HG03280 (cell line): Measurements from ENCODE around the gene FNDC1.
A peak's percentile ranks its signal among the peaks of the same experiment; 100 is the strongest.

ENCODE experiments used
- ATAC-seq: cut with Tn5 transposase; IDR thresholded peaks from one replicate; pipeline ENCODE4 v1.9.1; 2021; ENCODE audit warnings: mild to moderate bottlenecking, moderate library complexity; ENCODE audit not compliant: unreplicated experiment

FNDC1 gene

DNA sequence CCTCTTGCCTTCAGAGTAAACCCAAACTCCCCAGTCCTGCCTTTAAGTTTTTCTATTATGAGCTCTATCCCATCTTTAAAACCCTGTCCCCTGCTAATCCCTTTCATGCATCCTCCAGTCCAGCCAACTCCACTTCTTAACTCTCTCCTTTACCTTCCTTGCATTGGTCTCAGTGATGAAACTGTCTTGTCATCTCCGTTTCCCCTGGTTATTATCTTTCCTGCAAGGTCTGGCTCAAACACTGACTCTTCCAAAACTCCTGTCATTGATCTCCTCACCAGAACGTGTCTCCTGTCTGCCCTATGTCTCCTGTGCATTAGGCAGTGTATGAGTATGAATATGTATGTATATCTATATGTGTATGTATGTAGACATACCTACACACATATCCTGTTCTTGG, 11.8 kb upstream of the FNDC1 start:
- ATAC-seq: no peak

DNA sequence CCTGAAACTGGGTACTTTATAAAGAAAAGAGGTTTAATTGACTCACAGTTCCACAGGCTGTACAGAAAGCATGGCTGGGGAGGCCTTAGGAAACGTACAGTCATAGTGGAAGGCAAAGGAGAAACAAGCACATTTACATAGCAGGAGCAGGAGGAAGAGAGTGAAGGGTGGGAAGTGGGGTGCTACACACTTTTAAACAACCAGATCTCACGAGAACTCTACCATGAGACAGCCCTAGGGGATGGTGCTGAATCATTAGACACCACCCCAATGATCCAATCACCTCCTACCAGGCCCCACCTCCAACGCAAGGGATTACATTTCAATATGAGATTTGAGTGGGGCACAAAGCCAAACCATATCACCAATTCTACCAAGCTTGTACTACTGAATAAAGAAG, 7.4 kb upstream of the FNDC1 start:
- ATAC-seq: no peak

DNA sequence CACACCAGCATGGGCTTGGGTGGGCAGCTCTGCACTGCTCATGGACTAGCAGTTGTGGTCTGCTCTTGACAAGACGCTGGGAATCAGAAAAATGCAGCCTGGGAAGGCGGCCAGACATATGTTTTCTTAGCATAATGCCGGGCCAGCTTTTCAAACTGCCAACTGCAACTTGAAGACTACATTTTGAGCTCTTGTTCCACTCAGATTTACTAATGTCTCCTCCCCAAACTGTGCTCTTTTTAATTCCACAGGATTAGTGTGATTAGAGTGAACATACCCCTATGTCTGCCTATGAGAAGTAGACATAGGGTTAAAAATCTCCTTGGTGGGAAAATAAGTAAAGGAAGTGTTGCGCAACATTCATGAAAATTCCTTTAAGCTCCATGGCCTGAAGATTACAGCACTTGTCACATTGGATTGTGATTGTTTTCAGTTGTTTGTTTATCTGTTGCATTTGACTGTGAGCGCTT, 5.3 kb upstream of the FNDC1 start:
- ATAC-seq: no peak

DNA sequence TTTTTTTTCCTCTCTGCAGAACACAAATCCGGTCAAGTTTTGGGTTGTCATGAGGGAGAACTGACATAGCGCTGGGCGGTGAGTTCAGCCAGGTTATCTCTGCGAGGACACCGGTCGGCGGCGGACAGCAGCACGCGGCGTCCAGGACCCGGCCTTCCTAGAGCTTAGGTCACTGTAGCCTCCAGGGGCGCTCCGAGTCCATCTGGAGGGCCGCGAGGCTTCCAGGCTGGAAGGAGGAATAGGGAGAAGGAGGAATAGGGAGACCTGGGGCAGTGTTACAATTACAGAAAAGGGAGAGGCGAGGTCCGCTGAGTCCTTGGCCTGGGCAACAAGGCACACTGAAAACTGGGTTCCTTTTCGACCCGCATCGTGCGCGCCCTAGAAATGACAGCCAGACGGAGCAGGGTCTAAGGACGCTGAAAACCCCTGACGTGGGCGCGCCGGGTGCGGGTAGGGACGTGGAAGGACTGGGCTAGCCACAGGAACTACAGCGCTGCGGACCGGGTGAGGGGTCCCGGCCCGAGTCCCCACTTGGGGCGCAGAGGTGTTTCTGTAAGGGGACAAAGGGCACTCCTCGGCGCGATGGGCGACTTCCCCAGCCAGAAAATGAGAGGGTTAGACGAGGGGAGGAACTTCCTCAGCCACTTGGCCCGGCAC, 536 bp upstream of the FNDC1 start:
- ATAC-seq: no peak

DNA sequence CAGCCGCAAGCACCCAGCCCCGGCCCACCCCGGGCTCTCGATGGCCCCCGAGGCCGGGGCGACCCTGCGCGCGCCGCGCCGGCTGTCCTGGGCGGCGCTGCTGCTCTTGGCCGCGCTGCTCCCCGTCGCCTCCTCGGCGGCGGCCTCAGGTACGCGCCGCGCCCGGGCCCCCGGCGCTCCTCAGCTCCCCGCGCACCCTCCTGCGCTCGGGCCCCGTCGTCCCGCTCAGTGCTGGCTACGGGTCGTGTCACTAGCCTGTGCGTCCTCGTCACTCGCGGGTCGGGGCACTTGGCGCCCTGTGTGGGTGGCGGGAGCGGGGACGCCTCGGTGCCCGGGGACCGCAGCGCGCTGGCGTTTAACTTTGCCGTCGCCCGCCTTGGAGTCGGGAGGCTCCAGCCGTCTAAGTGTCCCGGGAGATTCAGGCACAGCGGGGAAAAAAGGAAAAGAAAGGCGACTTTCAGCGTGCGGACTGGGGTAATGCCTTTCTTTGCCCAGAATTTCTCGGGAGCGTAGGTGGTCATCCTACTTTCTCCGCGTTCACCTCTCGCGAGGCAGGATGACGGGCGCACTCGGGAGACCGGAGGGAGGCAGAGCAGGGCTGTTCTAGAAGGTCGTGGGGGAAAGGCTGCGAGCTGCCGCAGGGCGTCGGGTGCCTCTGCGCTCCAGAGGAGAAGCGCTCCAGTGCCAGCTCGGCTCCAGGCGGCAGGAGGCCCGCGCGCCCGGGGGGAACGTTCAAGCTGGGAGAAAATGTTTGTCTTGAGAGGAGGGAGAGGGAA, 545 bp downstream of the FNDC1 start:
- ATAC-seq: no peak

DNA sequence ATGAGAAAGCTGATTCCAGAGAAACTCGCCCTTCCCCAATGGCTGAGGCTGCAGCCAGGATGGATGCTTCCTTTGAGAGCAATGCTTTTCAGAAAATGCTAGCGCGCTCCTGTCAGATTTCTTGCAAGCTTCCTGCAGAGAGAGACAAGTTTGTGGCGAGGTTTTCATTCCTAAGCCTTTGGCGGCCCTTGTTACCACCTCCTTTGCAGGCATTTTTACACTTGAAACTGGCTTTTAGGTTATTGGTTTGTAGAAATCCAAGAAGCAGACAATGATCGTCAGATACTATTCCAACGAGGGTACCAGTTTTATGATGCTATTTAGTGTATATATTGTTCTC, 1.1 kb downstream of the FNDC1 start:
- no peak for ATAC-seq

DNA sequence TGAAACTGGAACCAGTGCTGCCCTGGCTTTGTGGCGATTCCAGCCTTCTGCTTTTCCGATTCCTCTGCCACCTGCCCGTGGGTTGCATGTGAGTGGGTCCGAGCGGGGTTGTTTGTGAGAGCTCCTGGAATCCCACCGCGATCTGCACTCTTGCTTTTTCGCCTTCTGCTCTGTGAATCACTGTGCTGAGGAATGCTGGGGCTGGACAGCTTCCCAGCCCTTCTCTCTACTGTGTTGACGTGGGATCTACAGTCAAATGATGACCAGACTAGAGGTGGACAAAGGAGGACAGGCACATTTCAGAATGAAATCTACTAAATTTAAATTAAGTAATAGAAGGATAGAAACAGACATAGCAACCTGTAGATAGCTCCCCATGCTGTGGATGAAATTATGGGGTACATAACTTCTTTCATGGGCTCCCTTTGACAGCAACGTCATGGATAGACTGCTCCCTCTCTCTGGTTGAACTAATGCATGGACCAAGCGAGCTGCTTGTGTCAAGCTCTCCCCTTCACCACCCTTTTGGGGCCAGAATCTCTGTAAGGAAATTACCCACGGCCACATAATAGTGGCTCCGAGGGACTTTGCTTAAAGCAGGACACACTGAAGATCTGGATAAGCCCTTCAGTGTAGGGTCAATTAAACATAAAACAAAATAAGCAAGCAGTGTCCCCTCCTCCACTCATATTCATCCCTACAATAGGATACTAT, 2.0 kb downstream of the FNDC1 start:
- no peak for ATAC-seq

DNA sequence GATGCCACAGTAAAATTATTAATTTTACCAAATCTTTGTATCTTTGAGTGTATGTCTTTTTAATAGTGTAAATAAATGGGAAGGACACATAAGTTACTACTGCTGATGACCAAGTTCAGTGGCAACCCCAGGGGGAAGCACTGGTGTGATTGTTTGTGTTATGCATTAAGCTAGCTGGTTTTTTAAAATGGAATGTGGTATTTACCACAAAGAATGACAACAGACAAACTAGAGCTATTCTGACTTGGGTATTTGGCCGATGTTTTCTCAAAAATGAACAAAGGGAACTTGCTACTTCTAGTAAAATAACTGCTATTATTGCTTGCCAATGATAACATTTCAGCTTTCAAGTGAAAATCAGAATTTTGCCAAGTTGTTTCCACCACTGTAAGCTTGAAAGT, 2.9 kb downstream of the FNDC1 start:
- no peak for ATAC-seq

DNA sequence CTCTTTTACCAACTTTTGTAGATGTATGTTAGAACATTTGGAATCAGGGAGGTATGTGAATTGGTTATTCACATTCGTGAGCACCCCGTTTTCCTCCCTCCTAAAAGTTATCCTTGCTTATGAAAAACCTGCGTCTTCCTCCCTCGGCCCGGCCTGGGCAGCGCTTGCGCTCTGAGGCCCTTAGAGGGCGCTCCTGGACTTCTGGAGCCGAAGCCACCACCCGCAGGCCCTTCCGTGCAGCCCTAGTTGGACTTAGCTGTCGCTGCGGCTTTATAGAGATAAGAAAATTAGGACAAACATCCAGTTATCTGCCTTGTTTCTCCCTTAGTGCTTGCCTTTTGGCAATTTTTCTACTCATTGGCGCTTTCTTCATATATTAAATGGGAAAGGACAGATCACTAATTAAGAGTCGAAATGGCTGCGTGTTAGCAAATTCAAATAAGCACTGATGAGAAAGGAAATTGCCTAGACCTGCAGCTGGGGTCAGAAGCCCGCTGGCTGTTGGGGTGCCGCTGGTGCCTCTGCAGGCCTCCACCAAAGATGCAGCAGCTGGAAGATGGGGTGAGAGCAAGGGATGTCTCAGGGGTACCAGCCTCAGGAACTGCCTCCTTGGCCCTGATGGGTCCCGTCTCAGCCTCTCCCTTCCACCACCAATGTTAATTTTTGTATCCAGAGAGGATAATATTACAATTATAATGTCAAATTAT, 5.2 kb downstream of the FNDC1 start:
- ATAC-seq: peak; percentile 87

DNA sequence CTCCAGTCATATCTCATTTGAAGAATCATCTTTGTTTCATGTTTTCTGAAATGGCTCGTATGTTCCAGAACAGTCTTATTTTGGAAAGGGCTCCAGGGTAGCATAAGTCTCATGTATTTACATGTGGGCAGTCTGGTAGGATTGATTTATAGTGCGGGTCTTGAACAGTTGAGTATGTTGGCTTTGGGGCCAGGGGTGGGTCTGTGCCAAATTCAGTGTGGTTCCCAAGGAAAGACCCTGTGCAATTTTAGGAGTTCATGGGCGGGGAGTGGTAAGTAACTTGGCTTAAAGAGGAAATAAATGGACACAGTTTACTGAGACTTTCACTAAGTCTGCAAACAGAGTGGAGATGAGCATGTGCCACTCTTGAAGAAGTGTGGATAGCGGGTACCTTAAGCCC, 7.7 kb downstream of the FNDC1 start:
- no peak for ATAC-seq

DNA sequence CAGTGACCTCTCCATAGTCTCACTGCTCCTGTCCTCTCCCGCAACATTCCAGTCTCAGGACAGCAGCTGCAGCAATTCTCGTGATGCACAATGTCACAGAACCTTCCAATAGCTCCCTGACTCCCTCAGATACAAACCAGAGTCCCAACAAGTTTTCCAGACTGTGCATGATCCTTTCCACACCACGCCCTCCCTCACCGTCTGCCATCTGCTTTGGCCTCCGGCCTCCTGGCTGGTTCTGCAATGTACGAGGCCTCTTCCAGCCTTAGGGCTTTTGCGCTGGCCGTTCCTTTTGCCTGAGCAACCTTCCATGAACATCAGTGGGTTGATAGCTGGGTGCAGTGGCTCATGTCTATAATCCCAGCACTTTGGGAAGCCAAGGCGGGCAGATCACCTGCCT, 9.6 kb downstream of the FNDC1 start:
- no peak for ATAC-seq

DNA sequence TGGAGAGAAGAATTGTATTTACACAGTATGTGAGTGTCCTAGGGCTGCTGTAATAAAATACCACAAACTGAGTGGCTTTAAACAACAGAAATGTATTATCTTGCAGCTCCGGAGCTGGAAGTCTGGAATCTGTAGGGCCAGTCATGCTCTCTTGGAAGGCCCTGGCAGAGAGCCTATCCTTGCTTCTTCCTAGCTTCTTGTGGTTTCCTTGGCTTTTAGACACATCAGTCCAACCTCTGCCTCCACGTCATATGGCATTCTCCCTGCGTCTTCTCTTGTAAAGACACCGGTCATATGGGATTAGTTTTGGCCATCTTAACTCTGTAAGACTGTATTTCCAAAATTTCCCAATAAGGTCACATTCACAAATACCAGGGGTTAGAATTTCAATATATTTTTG, 10.8 kb downstream of the FNDC1 start:
- no peak for ATAC-seq

DNA sequence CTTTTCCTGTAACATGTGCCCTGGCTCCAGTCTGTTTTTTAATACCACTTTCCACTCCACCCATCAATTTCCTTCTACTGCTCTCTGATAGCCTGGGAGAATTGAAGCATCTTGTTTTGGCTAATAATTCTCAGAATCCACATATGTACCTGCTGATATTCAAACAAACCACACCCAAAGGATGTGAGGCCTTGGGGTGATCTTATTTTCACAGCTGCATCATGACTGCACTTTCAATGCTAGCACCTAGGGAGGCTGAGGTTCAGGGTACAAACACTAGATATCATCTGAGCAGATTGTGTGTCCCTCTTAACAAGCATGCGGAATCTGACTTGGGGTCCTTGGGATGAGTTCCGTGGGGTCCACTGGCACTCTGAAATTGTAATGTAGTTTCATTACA, 12.7 kb downstream of the FNDC1 start:
- no peak for ATAC-seq

DNA sequence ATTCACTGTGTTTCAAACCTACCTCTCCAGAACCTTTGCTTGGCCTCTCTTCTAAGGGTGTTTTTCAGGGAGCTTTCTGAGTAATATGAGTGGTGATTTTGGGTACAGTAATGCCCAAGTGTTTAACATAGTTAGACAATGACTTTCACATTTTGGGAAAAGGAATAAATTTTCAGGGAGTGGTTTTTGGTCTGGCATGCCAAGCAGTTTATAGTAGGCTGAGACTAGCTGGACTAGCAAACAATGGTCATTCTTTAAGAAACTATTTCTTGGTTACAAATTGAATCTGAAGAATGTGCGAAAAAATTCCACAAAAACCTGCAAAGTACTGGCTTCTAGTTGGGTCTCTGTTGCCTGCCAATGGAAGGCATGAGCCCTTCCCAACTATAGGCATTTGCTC, 15.4 kb downstream of the FNDC1 start:
- no peak for ATAC-seq

DNA sequence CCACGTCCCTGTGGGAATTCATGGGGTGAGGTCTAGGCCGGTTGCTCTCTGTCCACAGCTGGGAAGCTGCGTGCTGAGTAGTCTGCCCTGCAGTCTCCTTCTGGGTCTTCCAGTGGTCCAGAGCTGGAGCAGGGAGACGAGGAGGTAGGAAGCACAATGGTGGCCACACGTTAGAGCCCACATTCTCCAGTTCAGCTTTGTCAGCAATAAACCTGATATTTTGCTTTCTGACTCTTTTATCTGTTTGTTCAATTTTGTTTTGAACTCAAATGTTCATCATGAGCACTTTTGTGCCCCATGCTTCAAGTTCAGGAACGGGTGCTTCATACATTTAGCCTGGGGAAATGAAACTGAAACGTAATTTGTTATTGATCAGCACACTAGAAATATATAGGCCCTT, 21.3 kb downstream of the FNDC1 start:
- no peak for ATAC-seq

DNA sequence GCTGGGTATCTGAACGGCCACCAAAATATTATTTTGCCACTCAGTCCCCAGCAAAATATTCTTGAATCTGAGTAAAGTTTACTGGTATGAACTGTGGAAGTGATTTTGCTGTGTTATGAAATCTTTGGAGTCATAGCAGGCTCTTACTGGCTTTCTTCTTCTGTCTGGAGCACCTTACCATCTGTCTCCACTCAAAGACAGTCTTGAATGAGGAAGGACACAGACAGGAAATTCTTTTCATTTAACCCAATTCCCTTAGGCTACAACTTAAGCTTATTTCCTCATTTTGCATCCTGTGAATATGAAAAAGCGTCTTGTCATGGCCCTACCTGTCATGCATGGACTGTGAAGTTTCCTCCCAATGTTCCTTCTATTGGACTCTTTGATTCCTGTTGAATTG, 24.7 kb downstream of the FNDC1 start:
- ATAC-seq: no peak

DNA sequence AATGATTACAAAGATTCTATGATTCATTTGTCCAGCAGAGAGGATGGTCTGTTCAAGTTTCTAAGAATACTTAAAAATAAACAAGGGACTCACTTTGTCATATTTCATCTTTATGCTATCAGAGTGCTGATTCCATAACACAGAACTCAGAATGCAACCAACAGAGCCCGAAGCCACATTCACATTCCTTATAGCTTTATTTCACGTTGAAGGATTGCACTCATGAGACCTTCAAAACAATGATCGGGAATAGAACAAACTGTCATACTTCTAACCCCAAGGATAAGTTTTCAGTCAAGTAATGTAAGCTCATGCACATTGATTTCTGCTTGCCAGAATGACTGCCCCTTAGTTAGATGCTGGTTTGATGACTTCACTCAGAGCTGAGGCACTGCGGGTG, 25.2 kb downstream of the FNDC1 start:
- no peak for ATAC-seq

DNA sequence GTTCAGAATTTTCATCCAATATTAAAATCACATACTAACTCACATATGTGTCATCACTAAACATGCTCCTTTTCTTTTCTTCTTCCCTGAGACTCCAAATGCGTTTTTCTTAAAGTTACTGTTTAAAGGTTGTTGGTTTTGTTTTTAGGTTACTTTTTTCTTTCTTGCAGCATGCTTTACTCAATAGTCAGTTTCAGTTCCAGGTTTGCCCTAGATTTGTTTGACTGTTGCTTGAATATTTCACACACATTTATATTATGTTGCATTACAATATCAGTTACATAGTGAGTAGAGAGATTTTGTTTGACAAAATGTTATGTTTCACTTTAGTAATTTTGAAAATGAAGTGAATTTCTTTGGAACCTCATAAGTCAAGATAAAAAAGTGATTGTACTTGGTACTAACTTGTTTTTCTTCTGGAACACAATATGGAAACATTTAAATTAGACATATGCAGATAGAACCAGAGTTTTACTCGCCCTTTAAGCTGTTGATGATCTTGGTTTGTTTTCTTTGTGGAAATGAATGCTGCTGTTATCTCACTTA, 27.3 kb downstream of the FNDC1 start:
- no peak for ATAC-seq

DNA sequence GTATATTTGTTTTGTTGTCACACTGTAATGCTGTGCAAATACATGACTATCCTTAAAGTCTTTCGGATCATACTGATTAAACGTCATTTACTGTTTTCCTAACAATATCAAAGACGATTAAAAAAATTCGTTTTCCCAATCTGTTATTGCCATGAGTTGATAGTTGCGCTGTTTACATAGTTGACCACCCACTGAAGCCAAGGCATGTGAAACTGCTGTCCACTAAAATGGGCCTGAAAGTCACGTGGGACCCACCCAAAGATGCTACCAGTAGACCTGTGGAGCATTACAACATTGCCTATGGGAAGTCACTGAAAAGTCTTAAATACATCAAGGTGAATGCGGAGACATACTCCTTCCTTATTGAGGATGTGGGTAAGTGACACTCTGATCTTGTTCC, 28.1 kb downstream of the FNDC1 start:
- no peak for ATAC-seq

DNA sequence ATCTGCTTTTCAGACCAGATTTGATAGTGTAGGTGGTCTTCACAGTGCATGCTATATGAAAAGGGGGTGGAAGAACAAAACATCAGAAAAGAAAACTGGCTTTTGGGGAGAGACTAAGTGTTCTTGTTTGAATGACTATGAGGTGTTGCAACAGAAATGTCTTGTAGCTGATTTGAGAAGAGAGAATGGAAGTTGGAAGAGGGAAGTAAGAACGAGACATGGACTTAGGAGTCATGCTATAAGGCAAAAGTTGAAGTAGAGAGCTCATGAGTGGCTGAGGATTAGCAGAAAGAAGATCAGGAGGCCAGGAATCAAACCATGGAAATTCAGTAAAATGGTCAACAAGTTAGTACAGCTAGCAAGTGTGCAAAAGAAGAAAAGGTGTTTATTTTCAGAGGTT, 32.1 kb downstream of the FNDC1 start:
- ATAC-seq: no peak

DNA sequence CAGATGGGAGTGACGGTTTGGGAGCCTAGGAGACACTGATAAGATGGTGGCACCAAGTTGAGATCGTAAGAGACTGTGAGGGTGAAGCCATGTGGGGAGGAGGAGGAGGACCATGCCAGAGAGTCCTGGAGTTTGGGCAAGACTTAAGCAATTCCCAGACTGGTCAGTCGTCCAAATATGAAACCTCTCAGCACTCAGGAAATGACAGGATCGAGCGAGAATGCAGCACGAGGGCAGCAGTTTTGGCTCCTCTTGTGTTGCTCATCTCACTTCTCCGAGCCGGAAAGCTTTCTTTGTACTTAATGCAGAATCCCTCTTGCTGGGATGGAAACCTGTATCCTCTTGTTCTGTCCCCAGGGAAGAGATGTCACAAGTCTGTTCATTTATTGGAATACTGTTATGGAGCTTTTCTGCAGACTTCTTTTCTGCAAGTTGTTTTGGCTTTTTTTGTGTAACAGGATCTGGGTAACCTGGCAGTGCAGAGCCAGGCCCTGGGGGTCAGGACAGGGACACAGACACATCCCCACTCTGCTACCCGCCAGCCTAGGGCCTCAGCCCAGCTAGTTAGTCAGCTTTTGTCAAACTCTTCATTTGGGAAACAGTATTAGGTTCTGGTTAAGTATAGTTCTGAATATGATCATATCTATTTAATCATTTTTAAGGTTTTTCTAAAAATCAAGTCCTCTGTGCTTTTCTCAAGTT, 34.3 kb downstream of the FNDC1 start:
- ATAC-seq: no peak
